SU-DHL-6 (cell line): Measurements from ENCODE around the gene PTPRN2.

Experiments used
- CTCF ChIP-seq: fragments of 200-600 bp; sonication (generic); IDR thresholded peaks from one replicate; pipeline ENCODE4 v1.5.1; 2017; ENCODE audit warnings: antibody characterized with exemption, mild to moderate bottlenecking, low read length, moderate library complexity; ENCODE audit not compliant: insufficient read depth, poor library complexity, severe bottlenecking
- EZH2phosphoT487 ChIP-seq: fragments of 200-600 bp; sonication (generic), shearing (Covaris generic); conservative IDR thresholded peaks from 2 replicates; pipeline ENCODE4 v1.6.1; 2018; ENCODE audit warnings: mild to moderate bottlenecking, antibody characterized with exemption, low read length, moderate library complexity, mixed read lengths

- no peak for TF ChIP-seq CTCF
- no peak for TF ChIP-seq EZH2phosphoT487
Measured at GRCh38 chr7:157901166-157901565, 686.5 kb downstream of the PTPRN2 start.
